Measurements from ENCODE around the gene SEMA4D.

SEMA4D gene

GRCh38 chr9:89441986-89442385, 55.9 kb downstream of the SEMA4D start:
- no peak for DNase-seq

- DNase-seq = no peak
These were observed 56.3 kb downstream of the SEMA4D start for GRCh38 chr9:89441655-89441970.

- no peak for DNase-seq
These were observed 56.8 kb downstream of the SEMA4D start for GRCh38 chr9:89440951-89441654.

GRCh38 chr9:89440548-89440947, 57.4 kb downstream of the SEMA4D start:
- DNase-seq = no peak

- DNase-seq = no peak
These were observed 57.9 kb downstream of the SEMA4D start for GRCh38 chr9:89440046-89440445.

GRCh38 chr9:89439571-89439970, 58.3 kb downstream of the SEMA4D start:
- no peak for DNase-seq

- no peak for DNase-seq
These were observed 59.7 kb downstream of the SEMA4D start for GRCh38 chr9:89438194-89438593.

- DNase-seq = no peak
These were observed 60.1 kb downstream of the SEMA4D start for GRCh38 chr9:89437772-89438171.

- DNase-seq = no peak
These were observed 60.8 kb downstream of the SEMA4D start for GRCh38 chr9:89436963-89437625.

- DNase-seq = no peak
These were observed 61.6 kb downstream of the SEMA4D start for GRCh38 chr9:89436326-89436725.

- DNase-seq = no peak
These were observed 62.7 kb downstream of the SEMA4D start for GRCh38 chr9:89435071-89435823.

- DNase-seq = no peak
These were observed 63.3 kb downstream of the SEMA4D start for GRCh38 chr9:89434636-89435035.

GRCh38 chr9:89433826-89434225, 64.1 kb downstream of the SEMA4D start:
- DNase-seq = no peak

- no peak for DNase-seq
These were observed 64.9 kb downstream of the SEMA4D start for GRCh38 chr9:89432986-89433530.

GRCh38 chr9:89431930-89432725, 65.8 kb downstream of the SEMA4D start:
- DNase-seq = no peak

GRCh38 chr9:89430995-89431394, 66.9 kb downstream of the SEMA4D start:
- no peak for DNase-seq

- no peak for DNase-seq
These were observed 68.7 kb downstream of the SEMA4D start for GRCh38 chr9:89428901-89429890.

GRCh38 chr9:89428222-89428761, 69.6 kb downstream of the SEMA4D start:
- no peak for DNase-seq

- no peak for DNase-seq
These were observed 70.2 kb downstream of the SEMA4D start for GRCh38 chr9:89427621-89428221.

GRCh38 chr9:89426384-89426961, 71.4 kb downstream of the SEMA4D start:
- no peak for DNase-seq
